GM15510 (cell line): ENCODE results near the gene EXOC3.

Experiments used
- POLR2A ChIP-seq: IDR thresholded peaks from 3 replicates; pipeline ENCODE4 v1.6.1; 2011; ENCODE audit warnings: borderline replicate concordance; ENCODE audit not compliant: insufficient read length; ENCODE audit errors: extremely low read depth

EXOC3 gene

GRCh38 chr5:439636-440035 lies 3.3 kb upstream of the EXOC3 start:
- no peak for TF ChIP-seq POLR2A

GRCh38 chr5:440401-441201 lies 2.4 kb upstream of the EXOC3 start:
- TF ChIP-seq POLR2A: no peak

- TF ChIP-seq POLR2A: no peak
These were observed 1.0 kb upstream of the EXOC3 start for GRCh38 chr5:441996-442334.

GRCh38 chr5:443239-444151 lies 519 bp downstream of the EXOC3 start:
- TF ChIP-seq POLR2A: no peak

- no peak for TF ChIP-seq POLR2A
These were observed 1.2 kb downstream of the EXOC3 start for GRCh38 chr5:444226-444625.

GRCh38 chr5:445591-445990 lies 2.6 kb downstream of the EXOC3 start:
- TF ChIP-seq POLR2A: no peak

GRCh38 chr5:446066-446882 lies 3.3 kb downstream of the EXOC3 start:
- TF ChIP-seq POLR2A: no peak

GRCh38 chr5:446883-447263 lies 3.9 kb downstream of the EXOC3 start:
- TF ChIP-seq POLR2A: no peak

GRCh38 chr5:447501-447900 lies 4.5 kb downstream of the EXOC3 start:
- TF ChIP-seq POLR2A: no peak

GRCh38 chr5:448061-448765 lies 5.2 kb downstream of the EXOC3 start:
- no peak for TF ChIP-seq POLR2A

GRCh38 chr5:448766-449090 lies 5.8 kb downstream of the EXOC3 start:
- no peak for TF ChIP-seq POLR2A

GRCh38 chr5:449151-449550 lies 6.2 kb downstream of the EXOC3 start:
- no peak for TF ChIP-seq POLR2A

GRCh38 chr5:451587-452458 lies 8.8 kb downstream of the EXOC3 start:
- TF ChIP-seq POLR2A: no peak
